Activated T-cell treated with anti-CD3 and anti-CD28 coated beads, Interleukin-2, amount 50 U/mL, for 4 hours (primary cell): ENCODE measurements around the gene RASSF3. TPM values are rescaled to one million over a fixed set of nuclear protein-coding genes. Genes with fewer than 3 reads are reported as not detected.

ENCODE experiments used
- ATAC-seq, 2 donors: fragments of 200-7000 bp; cut with Tn5 transposase; one replicate each; pipeline ENCODE4 v1.10.0; 2021
- DNase-seq: peaks from one replicate; pipeline ENCODE4 v3.0.0-alpha.2; 2020
- H3K27me3 Mint-ChIP-seq: one replicate; pipeline ENCODE4 v1.8.0; 2021; ENCODE audit warnings: low read depth, mixed read lengths
- H3K36me3 Mint-ChIP-seq: one replicate; pipeline ENCODE4 v1.8.0; 2022; ENCODE audit warnings: mixed read lengths; ENCODE audit not compliant: insufficient read depth
- H3K4me1 Mint-ChIP-seq: one replicate; pipeline ENCODE4 v1.8.0; 2021; ENCODE audit warnings: low read depth, mixed read lengths
- H3K4me3 Mint-ChIP-seq: one replicate; pipeline ENCODE4 v1.8.0; 2021; ENCODE audit warnings: mild to moderate bottlenecking, moderate library complexity, mixed read lengths
- H3K9me3 Mint-ChIP-seq: one replicate; pipeline ENCODE4 v1.8.0; 2021; ENCODE audit warnings: mixed read lengths
- total RNA-seq, 3 donors: library from RNA; stranded (reverse); gene quantifications; one replicate each; pipeline ENCODE4 v1.2.1, GENCODE V29; 2021

RASSF3 gene, protein sequence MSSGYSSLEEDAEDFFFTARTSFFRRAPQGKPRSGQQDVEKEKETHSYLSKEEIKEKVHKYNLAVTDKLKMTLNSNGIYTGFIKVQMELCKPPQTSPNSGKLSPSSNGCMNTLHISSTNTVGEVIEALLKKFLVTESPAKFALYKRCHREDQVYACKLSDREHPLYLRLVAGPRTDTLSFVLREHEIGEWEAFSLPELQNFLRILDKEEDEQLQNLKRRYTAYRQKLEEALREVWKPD
- 10 to 100 TPM; 44.2 to 47.6 (median 46.2) TPM for total RNA-seq

DNA sequence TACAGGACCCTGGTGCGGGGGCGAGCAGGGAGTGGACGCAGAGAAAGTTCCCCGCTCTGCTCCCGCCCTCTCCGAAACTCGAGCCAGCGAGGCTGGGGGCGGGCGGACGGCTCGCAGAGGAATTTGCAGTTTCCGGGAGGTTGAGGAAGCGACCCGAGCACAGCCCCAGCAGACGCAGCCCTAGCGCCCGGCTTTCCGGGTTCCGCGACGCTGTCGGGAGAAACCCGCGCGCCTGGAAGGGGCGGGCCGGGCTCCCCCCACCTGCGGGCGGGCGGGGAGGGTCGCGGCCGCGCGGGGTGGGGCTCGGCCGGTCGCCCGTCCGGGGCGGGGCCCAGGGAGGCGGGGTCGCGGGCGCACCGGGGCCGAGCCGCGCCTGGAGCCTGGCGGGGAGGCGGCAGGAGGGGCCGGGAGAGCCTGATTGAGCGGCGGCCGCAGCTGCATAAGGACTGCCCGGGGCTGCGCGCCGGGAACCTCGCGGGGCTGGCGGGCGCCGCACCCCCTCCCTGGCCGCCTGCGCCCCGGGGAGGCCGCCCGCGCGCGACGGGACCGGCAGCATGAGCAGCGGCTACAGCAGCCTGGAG lies at the start of gene RASSF3:
TSS of gene RASSF3 (plus strand) at position 417 of the 581 bp plus-strand sequence. CDS start at position 555, 138 bp downstream.
- DNase-seq = peak; percentile 64
- H3K4me3 Mint-ChIP-seq = peak within 1 kb of the TSS; percentile 95
- H3K4me1 Mint-ChIP-seq = peaks cover 46% of the 10 kb centered on the region
- H3K9me3 Mint-ChIP-seq = no peaks in the 10 kb centered on the region
- peak; percentile 70 to 75 for ATAC-seq
- peaks cover 6% of the 10 kb centered on the region for H3K36me3 Mint-ChIP-seq
- no peaks in the 10 kb centered on the region for H3K27me3 Mint-ChIP-seq

DNA sequence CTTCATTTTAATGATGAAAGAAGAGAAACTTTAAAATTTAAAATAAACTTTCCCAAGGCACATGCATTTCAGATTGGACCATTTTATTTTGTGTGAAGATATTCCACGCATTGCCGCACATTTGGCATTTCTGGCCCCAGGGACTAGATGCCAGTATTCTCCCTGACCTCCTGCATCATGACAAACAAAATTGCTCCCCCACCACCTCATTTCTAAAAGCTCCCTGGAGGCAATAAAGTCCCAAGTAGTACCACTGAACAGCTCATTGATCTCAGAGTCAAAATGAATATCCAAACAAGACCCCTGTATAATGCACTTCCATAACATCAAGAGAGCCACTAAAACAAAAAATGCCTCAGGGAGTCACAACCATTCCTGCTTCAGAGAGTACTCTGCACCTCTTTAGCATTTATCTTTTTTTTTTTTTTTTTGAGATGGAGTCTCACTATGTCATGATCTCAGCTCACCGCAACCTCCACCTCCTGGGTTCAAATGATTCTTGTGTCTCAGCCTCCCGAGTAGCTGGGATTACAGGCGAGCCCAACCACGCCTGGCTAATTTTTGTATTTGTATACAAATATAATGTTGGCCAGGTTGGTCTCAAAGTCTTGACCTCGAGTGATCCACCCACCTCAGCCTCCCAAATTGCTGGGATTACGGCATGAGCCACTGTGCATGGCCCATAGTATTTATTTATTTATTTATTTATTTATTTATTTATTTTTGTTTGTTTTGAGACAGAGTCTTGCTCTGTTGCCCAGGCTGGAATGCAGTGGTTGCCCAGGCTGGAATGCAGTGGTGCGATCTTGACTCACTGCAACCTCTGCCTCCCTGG lies 48.8 kb upstream of the RASSF3 start:
- H3K9me3 Mint-ChIP-seq = no peaks in the 10 kb centered on the region
- peaks cover 1% of the 10 kb centered on the region for H3K4me1 Mint-ChIP-seq
- no peaks in the 10 kb centered on the region for H3K36me3 Mint-ChIP-seq
- H3K27me3 Mint-ChIP-seq = peaks cover 3% of the 10 kb centered on the region
- DNase-seq (no peak), ATAC-seq (no peak)
- no peak overlapping the region for H3K4me3 Mint-ChIP-seq

DNA sequence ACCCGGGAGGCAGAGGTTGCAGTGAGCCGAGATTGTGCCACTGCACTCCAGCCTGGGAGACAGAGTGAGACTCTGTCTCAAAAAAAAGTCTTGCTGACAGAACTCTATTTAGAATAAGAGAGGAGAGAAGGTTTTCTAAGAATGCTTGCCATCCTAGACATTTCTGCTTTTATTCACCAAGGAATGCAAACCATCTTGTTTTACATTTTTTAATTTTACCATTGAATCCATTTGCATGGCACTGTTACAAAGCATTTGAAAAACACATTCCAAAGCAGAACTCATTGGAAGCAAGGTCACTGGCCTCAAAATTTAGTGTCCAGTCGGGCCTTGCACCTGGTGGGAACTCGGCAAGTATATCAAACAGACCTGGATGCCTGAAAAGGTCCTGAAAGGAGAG lies 44.2 kb upstream of the RASSF3 start:
- DNase-seq = no peak
- H3K4me1 Mint-ChIP-seq = peaks cover 25% of the 10 kb centered on the region
- no peaks in the 10 kb centered on the region for H3K9me3 Mint-ChIP-seq
- no peak for ATAC-seq
- H3K27me3 Mint-ChIP-seq = peaks cover 3% of the 10 kb centered on the region
- no peaks in the 10 kb centered on the region for H3K36me3 Mint-ChIP-seq
- H3K4me3 Mint-ChIP-seq = no peak overlapping the region

GRCh38 chr12:64566831-64567517 lies 43.3 kb upstream of the RASSF3 start:
- H3K36me3 Mint-ChIP-seq = no peaks in the 10 kb centered on the region
- ATAC-seq = no peak
- peaks cover 29% of the 10 kb centered on the region for H3K4me1 Mint-ChIP-seq
- H3K4me3 Mint-ChIP-seq = no peak overlapping the region
- H3K9me3 Mint-ChIP-seq = no peaks in the 10 kb centered on the region
- no peak for DNase-seq
- H3K27me3 Mint-ChIP-seq = peaks cover 3% of the 10 kb centered on the region

GRCh38 chr12:64567570-64567969 lies 42.7 kb upstream of the RASSF3 start:
- H3K4me1 Mint-ChIP-seq = peaks cover 29% of the 10 kb centered on the region
- H3K27me3 Mint-ChIP-seq = peaks cover 3% of the 10 kb centered on the region
- ATAC-seq = no peak
- DNase-seq = no peak
- H3K9me3 Mint-ChIP-seq = no peaks in the 10 kb centered on the region
- H3K4me3 Mint-ChIP-seq = no peak overlapping the region
- no peaks in the 10 kb centered on the region for H3K36me3 Mint-ChIP-seq

- no peak overlapping the region for H3K4me3 Mint-ChIP-seq
- H3K9me3 Mint-ChIP-seq = no peaks in the 10 kb centered on the region
- peaks cover 3% of the 10 kb centered on the region for H3K27me3 Mint-ChIP-seq
- H3K36me3 Mint-ChIP-seq = no peaks in the 10 kb centered on the region
- DNase-seq (no peak), ATAC-seq (no peak)
- H3K4me1 Mint-ChIP-seq = peaks cover 29% of the 10 kb centered on the region
These were observed 42.0 kb upstream of the RASSF3 start for GRCh38 chr12:64568298-64568697.

DNA sequence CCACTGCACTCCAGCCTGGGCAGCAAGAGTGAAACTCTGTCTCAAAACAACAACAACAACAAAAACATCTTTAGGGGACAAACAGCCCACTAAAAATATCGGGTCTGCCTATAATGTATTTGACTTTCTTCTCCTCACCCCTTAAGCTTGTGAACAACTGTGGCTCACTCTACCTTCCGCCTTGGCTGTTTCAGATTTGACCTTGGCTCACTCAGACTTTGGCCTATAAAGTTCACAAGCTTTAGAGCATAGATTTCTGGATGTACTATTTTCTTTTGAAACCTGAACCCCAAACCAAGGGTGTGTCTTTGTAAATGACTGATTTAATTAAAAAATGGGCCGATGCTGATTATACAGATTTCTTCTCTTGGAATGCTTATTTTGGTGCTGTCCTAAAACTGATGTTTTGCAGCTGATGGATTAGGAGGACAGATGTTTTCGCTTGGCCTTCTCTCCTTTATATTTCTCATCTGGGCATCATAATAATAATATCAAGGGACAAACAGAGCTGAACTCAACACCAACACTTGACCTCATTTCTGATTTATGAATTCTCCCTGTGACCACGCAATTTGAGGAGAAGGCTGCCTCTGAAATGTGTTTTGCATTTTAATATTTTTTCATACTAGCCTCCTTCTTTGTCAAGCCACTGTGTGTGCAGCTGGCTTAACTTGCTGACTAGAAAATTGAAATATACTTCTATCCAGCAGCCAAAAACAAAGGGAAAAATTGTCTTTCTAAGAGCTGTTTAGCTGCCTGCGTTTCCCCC lies 40.2 kb upstream of the RASSF3 start:
- H3K36me3 Mint-ChIP-seq = no peaks in the 10 kb centered on the region
- ATAC-seq (no peak), DNase-seq (no peak)
- peaks cover 29% of the 10 kb centered on the region for H3K4me1 Mint-ChIP-seq
- H3K27me3 Mint-ChIP-seq = no peaks in the 10 kb centered on the region
- H3K9me3 Mint-ChIP-seq = no peaks in the 10 kb centered on the region
- no peak overlapping the region for H3K4me3 Mint-ChIP-seq

- H3K4me3 Mint-ChIP-seq = no peak overlapping the region
- no peaks in the 10 kb centered on the region for H3K36me3 Mint-ChIP-seq
- DNase-seq = no peak
- H3K27me3 Mint-ChIP-seq = no peaks in the 10 kb centered on the region
- ATAC-seq = peak in 1 of 2 donors; percentile 27
- peaks cover 29% of the 10 kb centered on the region for H3K4me1 Mint-ChIP-seq
- no peaks in the 10 kb centered on the region for H3K9me3 Mint-ChIP-seq
These were observed 38.9 kb upstream of the RASSF3 start for GRCh38 chr12:64571411-64571810.

DNA sequence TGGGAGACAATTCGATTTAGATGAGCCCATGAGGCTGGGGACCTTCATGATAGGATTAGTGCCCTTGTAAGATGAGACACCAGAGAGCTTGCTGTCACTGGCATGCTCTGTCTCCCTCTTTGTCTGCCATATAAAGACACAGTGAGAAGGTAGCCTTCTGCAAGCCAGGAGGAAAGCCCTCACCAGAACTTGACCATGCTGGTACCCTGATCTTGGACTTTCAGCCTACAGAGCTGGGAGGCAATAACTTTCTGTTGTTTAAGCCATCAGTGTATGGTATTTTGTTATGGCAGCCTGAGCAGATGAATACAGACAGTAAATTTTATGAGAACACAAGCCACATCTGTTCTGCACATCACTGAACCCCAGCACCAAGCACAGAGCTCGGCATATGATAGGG lies 38.1 kb upstream of the RASSF3 start:
- no peak overlapping the region for H3K4me3 Mint-ChIP-seq
- peaks cover 23% of the 10 kb centered on the region for H3K4me1 Mint-ChIP-seq
- no peaks in the 10 kb centered on the region for H3K9me3 Mint-ChIP-seq
- DNase-seq = no peak
- no peaks in the 10 kb centered on the region for H3K27me3 Mint-ChIP-seq
- H3K36me3 Mint-ChIP-seq = no peaks in the 10 kb centered on the region
- ATAC-seq = no peak

GRCh38 chr12:64574837-64575236 lies 35.5 kb upstream of the RASSF3 start:
- Mint-ChIP-seq H3K4me1 (peaks cover 6% of the 10 kb centered on the region), H3K4me3 (no peak overlapping the region), H3K27me3 (no peaks in the 10 kb centered on the region), H3K9me3 (no peaks in the 10 kb centered on the region), H3K36me3 (no peaks in the 10 kb centered on the region)
- ATAC-seq (no peak), DNase-seq (no peak)

DNA sequence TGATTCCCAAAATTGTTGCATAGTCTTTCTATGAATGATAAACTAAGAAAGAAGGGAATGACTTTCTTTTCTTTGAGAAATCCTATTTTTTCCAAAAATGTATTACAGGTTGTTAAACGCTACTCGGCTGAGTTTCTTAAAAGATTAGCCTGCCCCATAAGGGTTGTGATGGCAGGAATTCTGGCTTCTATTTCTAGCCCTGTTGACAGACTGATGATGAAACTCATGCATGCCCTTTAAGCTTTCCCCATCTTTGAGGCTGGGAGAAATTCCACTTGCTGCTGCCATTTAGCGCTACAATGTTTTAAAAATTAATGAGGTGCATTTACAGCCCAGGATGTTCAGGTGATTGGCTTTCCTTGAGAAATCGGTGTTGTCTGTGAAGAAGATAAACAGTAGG lies 33.2 kb upstream of the RASSF3 start:
- no peak for ATAC-seq
- no peaks in the 10 kb centered on the region for H3K27me3 Mint-ChIP-seq
- DNase-seq = no peak
- no peaks in the 10 kb centered on the region for H3K9me3 Mint-ChIP-seq
- no peaks in the 10 kb centered on the region for H3K36me3 Mint-ChIP-seq
- H3K4me3 Mint-ChIP-seq = no peak overlapping the region
- H3K4me1 Mint-ChIP-seq = peaks cover under 1% of the 10 kb centered on the region

- Mint-ChIP-seq H3K27me3 (no peaks in the 10 kb centered on the region), H3K36me3 (no peaks in the 10 kb centered on the region), H3K4me1 (peaks cover 15% of the 10 kb centered on the region), H3K4me3 (no peak overlapping the region), H3K9me3 (no peaks in the 10 kb centered on the region)
- ATAC-seq (no peak), DNase-seq (no peak)
These were observed 31.7 kb upstream of the RASSF3 start for GRCh38 chr12:64578566-64578965.

- Mint-ChIP-seq H3K27me3 (no peaks in the 10 kb centered on the region), H3K36me3 (no peaks in the 10 kb centered on the region), H3K9me3 (no peaks in the 10 kb centered on the region), H3K4me3 (no peak overlapping the region), H3K4me1 (peaks cover 31% of the 10 kb centered on the region)
- no peak for ATAC-seq
- DNase-seq = no peak
These were observed 29.6 kb upstream of the RASSF3 start for GRCh38 chr12:64580681-64581080.

GRCh38 chr12:64582114-64582513 lies 28.2 kb upstream of the RASSF3 start:
- Mint-ChIP-seq H3K4me3 (no peak overlapping the region), H3K4me1 (peaks cover 31% of the 10 kb centered on the region), H3K36me3 (no peaks in the 10 kb centered on the region), H3K9me3 (no peaks in the 10 kb centered on the region), H3K27me3 (no peaks in the 10 kb centered on the region)
- DNase-seq (no peak), ATAC-seq (no peak)
